Measurements from ENCODE around the gene ASGR2. TPM values are rescaled to one million over a fixed set of nuclear protein-coding genes. Genes with fewer than 3 reads are reported as not detected.

ASGR2 gene
- total RNA-seq, 4 donors from 2014 or later, result 3.4 to 11.8 (median 6.8) TPM

DNA sequence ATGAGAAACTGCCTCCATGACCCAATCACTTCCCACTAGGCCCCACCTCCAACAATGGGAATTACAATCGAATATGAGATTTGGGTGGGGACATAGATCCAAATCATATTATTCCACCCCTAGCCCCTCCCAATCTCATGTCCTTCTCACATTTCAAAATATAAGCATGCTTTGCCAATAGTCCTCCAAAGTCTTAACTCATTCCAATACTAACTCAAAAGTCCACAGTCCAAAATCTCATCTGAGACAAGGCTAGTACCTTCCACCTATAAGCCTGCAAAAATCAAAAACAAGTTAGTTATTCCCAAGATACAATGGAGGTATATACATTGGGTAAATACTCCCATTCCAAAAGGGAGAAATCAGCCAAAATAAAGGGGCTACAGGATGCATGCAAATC lies 47.4 kb downstream of the ASGR2 start:
- no peak for DNase-seq (ENCODE audit: low spot score in 2 of 2)
- no peaks in the 10 kb centered on the region for H3K36me3 ChIP-seq
- H3K27me3 ChIP-seq, result peaks cover 3% of the 10 kb centered on the region
- H3K27ac ChIP-seq, result no peak overlapping the region
- 73% methylated on average over 1 of the region's 1 CpG for WGBS
- no peaks in the 10 kb centered on the region for H3K4me1 ChIP-seq
- TF ChIP-seq EP300 (IDR thresholded peaks at IDR 0.05), result no peak
- no peak overlapping the region for H3K4me3 ChIP-seq
- H3K9me3 ChIP-seq, result peaks cover 9% of the 10 kb centered on the region

DNA sequence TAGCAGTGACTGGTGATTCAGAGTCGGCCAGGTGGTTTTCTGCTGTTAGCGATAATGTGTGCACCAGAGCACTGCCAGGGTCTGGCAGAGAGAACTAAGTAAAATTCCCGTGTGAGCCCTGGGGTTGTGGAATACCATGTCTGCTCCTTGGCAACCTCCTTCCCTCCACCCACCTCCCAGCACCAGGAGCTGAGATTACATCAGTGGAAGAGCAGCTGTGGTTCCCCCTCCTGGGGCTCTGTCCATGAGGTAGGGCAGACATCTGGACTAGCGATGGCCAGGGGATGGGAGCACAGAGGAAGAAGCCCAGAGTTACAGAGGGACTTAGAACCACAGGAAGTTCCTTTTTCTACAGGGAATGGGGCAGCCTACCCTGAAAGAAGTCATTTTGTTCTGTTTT lies 50.4 kb downstream of the ASGR2 start:
- WGBS, result 21% methylated on average over 3 of the region's 4 CpGs
- TF ChIP-seq, protein P1, sequence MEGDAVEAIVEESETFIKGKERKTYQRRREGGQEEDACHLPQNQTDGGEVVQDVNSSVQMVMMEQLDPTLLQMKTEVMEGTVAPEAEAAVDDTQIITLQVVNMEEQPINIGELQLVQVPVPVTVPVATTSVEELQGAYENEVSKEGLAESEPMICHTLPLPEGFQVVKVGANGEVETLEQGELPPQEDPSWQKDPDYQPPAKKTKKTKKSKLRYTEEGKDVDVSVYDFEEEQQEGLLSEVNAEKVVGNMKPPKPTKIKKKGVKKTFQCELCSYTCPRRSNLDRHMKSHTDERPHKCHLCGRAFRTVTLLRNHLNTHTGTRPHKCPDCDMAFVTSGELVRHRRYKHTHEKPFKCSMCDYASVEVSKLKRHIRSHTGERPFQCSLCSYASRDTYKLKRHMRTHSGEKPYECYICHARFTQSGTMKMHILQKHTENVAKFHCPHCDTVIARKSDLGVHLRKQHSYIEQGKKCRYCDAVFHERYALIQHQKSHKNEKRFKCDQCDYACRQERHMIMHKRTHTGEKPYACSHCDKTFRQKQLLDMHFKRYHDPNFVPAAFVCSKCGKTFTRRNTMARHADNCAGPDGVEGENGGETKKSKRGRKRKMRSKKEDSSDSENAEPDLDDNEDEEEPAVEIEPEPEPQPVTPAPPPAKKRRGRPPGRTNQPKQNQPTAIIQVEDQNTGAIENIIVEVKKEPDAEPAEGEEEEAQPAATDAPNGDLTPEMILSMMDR (IDR thresholded peaks at IDR 0.05), result no peak
- TF ChIP-seq POLR2AphosphoS5 (IDR thresholded peaks at IDR 0.05) (no peak), POLR2A (IDR thresholded peaks at IDR 0.05) (no peak), EP300 (IDR thresholded peaks at IDR 0.05) (no peak)
- no peak for DNase-seq (ENCODE audit: low spot score in 2 of 2)
- peaks cover 3% of the 10 kb centered on the region for H3K27me3 ChIP-seq
- no peak overlapping the region for H3K27ac ChIP-seq
- H3K4me1 ChIP-seq, result peaks cover 6% of the 10 kb centered on the region
- peaks cover 9% of the 10 kb centered on the region for H3K9me3 ChIP-seq
- no peaks in the 10 kb centered on the region for H3K36me3 ChIP-seq
- H3K4me3 ChIP-seq, result no peak overlapping the region

DNA sequence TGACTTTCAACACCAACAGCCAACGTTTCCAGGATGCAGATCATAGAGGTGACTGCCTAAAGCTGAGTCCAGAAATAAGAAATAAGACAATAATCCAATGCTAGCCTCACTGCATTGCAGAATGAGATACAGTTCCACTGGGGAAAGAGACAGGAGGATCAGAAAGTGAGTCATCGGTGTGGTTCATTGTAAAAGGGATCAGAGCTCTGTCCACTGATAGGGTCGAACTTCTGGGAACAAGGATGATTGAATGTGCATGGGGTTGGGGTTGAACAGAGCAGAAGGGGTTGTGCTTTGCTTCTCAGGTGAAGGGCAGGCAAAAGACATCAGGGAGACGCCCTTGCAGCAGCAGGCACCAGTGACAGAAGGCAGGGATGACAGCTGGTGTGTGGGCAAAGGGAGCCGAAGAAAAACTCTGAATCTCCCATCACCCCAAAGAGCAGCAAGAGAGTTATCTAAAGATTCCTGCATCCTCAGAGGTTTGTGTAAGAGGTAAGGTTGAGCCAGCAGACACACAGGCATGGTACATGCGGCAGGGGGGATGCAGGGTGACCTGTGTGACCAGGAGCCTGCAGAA lies 51.0 kb downstream of the ASGR2 start:
- Histone ChIP-seq H3K27me3 (peaks cover 3% of the 10 kb centered on the region), H3K9me3 (peaks cover 9% of the 10 kb centered on the region), H3K36me3 (no peaks in the 10 kb centered on the region), H3K4me3 (no peak overlapping the region), H3K4me1 (peaks cover 6% of the 10 kb centered on the region), H3K27ac (no peak overlapping the region)
- no peak for DNase-seq (ENCODE audit: low spot score in 2 of 2)
- 70% methylated on average over 6 of the region's 6 CpGs for WGBS
- no peak for TF ChIP-seq POLR2A (IDR thresholded peaks at IDR 0.05)

DNA sequence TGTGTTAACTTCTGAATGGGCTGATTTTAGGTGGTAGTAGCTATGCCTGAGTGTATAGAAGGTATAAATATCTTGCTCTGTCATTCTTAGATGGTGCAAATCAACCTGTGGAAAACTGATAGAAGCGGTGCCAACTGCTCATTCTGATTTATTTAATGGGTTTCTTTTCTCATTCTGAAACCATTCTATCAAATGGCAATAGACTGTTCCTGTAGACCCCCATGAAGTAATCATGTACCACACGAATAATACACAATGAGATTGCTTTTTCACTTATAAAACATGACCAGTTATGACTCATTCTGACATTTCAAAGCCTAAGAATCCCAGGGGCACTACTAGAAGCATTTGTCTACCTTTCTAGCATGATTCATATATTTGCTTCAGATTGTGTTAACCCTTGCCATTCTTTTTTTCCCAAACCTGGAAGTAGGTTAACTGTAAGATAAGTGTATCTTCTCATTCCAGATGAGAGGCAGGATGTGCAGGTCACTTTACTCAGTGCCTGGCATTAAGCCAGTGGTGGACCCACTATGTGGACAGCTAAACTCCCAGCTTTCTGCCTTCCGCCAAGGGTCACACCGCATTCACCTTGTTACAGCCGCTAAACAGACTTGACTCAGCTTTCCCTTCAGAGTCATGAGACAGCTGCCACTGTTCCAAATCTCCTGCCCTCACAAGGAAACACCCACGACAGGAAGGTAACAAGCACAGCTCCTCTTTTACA lies 54.3 kb downstream of the ASGR2 start:
- Histone ChIP-seq H3K4me3 (no peak overlapping the region), H3K36me3 (no peaks in the 10 kb centered on the region), H3K9me3 (no peaks in the 10 kb centered on the region), H3K27ac (no peak overlapping the region), H3K27me3 (peaks cover under 1% of the 10 kb centered on the region), H3K4me1 (peaks cover 6% of the 10 kb centered on the region)
- no peak for DNase-seq (ENCODE audit: low spot score in 2 of 2)
- TF ChIP-seq EP300 (IDR thresholded peaks at IDR 0.05) (no peak), POLR2A (IDR thresholded peaks at IDR 0.05) (no peak), POLR2AphosphoS5 (IDR thresholded peaks at IDR 0.05) (no peak)
- TF ChIP-seq, protein P1 (IDR thresholded peaks at IDR 0.05), result no peak
- 28% methylated on average over 6 of the region's 6 CpGs for WGBS

DNA sequence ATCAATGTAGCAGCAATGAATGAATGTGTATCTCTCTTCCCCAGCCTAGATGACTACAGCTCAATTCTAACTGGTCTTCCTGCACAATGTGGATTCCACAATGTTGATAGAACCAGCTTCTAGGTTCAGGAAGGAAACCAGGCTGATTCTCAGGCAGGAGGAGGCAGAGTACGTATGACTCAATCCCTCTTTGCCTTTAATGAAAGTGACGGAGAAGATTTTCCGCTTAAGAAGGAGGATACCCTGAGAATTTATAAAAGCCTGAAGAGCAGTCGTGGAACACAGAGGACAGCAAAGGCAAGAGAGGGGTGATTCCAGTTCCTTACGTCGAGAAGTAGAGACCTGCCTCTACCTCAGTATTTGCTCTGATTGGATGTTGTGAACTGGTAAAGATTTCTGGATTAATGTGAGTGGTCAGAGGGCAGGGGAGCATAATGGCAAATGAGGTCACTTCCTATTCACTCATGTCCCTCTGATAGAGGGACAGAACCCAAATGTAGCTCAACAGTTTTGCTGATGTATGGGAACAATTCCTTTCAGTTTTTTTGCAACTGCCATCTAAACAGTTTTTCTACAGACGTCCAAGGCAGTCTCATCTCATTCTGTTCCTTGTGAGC lies 55.7 kb downstream of the ASGR2 start:
- H3K4me1 ChIP-seq, result peaks cover 6% of the 10 kb centered on the region
- 51% methylated on average over 7 of the region's 7 CpGs for WGBS

DNA sequence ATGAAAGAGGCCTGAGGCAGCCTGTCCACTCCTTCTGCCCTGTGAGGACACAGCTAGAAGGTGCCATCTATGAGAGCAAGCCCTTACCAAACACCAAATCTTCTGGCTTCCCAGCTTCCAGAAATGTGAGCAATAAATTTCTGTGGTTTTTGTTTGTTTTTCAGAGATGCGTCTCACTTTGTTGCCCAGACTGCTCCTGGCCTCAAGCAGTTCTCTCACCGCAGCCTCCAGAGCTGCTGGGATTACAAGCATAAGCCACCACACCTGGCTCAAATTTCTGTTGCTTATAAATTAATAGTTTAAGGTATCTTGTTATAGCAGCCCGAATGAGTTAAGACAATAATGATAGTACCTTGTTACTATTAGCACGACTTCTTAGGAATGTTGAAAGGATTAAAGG lies 58.2 kb downstream of the ASGR2 start:
- Histone ChIP-seq H3K4me3 (no peak overlapping the region), H3K4me1 (peaks cover 6% of the 10 kb centered on the region), H3K27ac (no peak overlapping the region), H3K36me3 (no peaks in the 10 kb centered on the region), H3K9me3 (no peaks in the 10 kb centered on the region), H3K27me3 (no peaks in the 10 kb centered on the region)
- DNase-seq (ENCODE audit: low spot score in 2 of 2), result no peak
- 68% methylated on average over 4 of the region's 4 CpGs for WGBS
- no peak for TF ChIP-seq POLR2AphosphoS5 (IDR thresholded peaks at IDR 0.05)
- TF ChIP-seq POLR2A (IDR thresholded peaks at IDR 0.05), result no peak
- TF ChIP-seq, protein P1 (IDR thresholded peaks at IDR 0.05), result no peak
- TF ChIP-seq EP300 (IDR thresholded peaks at IDR 0.05), result no peak

More for the DNA sequence above, 55.7 kb downstream of the ASGR2 start:
- Histone ChIP-seq H3K27me3 (no peaks in the 10 kb centered on the region), H3K4me3 (no peak overlapping the region), H3K27ac (no peak overlapping the region), H3K36me3 (no peaks in the 10 kb centered on the region), H3K9me3 (no peaks in the 10 kb centered on the region)
- no peak for DNase-seq (ENCODE audit: low spot score in 2 of 2)
- TF ChIP-seq POLR2A (IDR thresholded peaks at IDR 0.05) (no peak), EP300 (IDR thresholded peaks at IDR 0.05) (no peak), POLR2AphosphoS5 (IDR thresholded peaks at IDR 0.05) (no peak)
- TF ChIP-seq, protein P1 (IDR thresholded peaks at IDR 0.05), result no peak
